ENCODE results near the gene ALG1.
"Not testable (repeated sequence)": the region's sequence is repeated elsewhere in the genome, so short reads cannot be mapped to it uniquely, and the experiment has no call there.

Gene ALG1

GRCh38 chr16:5075637-5076036 is 4.0 kb downstream of the ALG1 start:
- no peak for DNase-seq

GRCh38 chr16:5077304-5077703 is 5.7 kb downstream of the ALG1 start:
- DNase-seq: no peak

- no peak for DNase-seq
Measured at GRCh38 chr16:5078626-5079025, 7.0 kb downstream of the ALG1 start.

- DNase-seq: not testable (repeated sequence)
Measured at GRCh38 chr16:5080461-5080860, 8.8 kb downstream of the ALG1 start.

- DNase-seq: not testable (repeated sequence)
Measured at GRCh38 chr16:5080996-5081395, 9.4 kb downstream of the ALG1 start.

GRCh38 chr16:5083646-5084045 is 12.0 kb downstream of the ALG1 start:
- DNase-seq: not testable (repeated sequence)

GRCh38 chr16:5084099-5084731 is 12.6 kb downstream of the ALG1 start:
- not testable (repeated sequence) for DNase-seq

GRCh38 chr16:5084802-5085201 is 13.2 kb downstream of the ALG1 start:
- DNase-seq: peak; percentile 47 to 58

- DNase-seq: not testable (repeated sequence)
Measured at GRCh38 chr16:5085716-5086115, 14.1 kb downstream of the ALG1 start.

- not testable (repeated sequence) for DNase-seq
Measured at GRCh38 chr16:5088086-5088790, 16.6 kb downstream of the ALG1 start.

GRCh38 chr16:5088936-5089335 is 17.3 kb downstream of the ALG1 start:
- not testable (repeated sequence) for DNase-seq

- not testable (repeated sequence) for DNase-seq
Measured at GRCh38 chr16:5089911-5090555, 18.4 kb downstream of the ALG1 start.

- not testable (repeated sequence) for DNase-seq
Measured at GRCh38 chr16:5090592-5090991, 18.9 kb downstream of the ALG1 start.

- DNase-seq: not testable (repeated sequence)
Measured at GRCh38 chr16:5093081-5093480, 21.4 kb downstream of the ALG1 start.

GRCh38 chr16:5093746-5094145 is 22.1 kb downstream of the ALG1 start:
- not testable (repeated sequence) for DNase-seq

GRCh38 chr16:5095145-5095830 is 23.6 kb downstream of the ALG1 start:
- DNase-seq: not testable (repeated sequence)

- not testable (repeated sequence) for DNase-seq
Measured at GRCh38 chr16:5096437-5097060, 24.9 kb downstream of the ALG1 start.

GRCh38 chr16:5097061-5097469 is 25.4 kb downstream of the ALG1 start:
- DNase-seq: peak; percentile 25 to 33

- peak; percentile 94 to 98 for DNase-seq
Measured at GRCh38 chr16:5097470-5098220, 26.0 kb downstream of the ALG1 start, which contains the start of gene EEF2KMT. Gene EEF2KMT, minus strand, starts transcription at chr16:5097795. Its CDS starts 56 bp downstream, at chr16:5097739.

- peak; percentile 78 to 97 for DNase-seq
Measured at GRCh38 chr16:5098221-5099159, 26.8 kb downstream of the ALG1 start.

GRCh38 chr16:5099174-5099573 is 27.5 kb downstream of the ALG1 start:
- not testable (repeated sequence) for DNase-seq

All from CD4-positive, alpha-beta T cell treated with Interleukin-1 beta for 1 hour (primary cell).